ENCODE data around the gene ZDHHC8. TPM values are rescaled to one million over a fixed set of nuclear protein-coding genes. Genes with fewer than 3 reads are reported as not detected.

The ZDHHC8 gene
- total and polyA plus RNA-seq, 9 donors: 13.7 to 52.8 (median 41.5) TPM

- H3K4me1 ChIP-seq (ENCODE audit: control insufficient read depth, insufficient read depth, low read length): peaks cover 7% of the 10 kb centered on the region
- H3K36me3 ChIP-seq (ENCODE audit: control insufficient read depth, insufficient read depth, low read length): no peaks in the 10 kb centered on the region
- peaks cover 3% of the 10 kb centered on the region for H3K27me3 ChIP-seq (ENCODE audit: control insufficient read depth, insufficient read depth, low read length)
- H3K27ac ChIP-seq (ENCODE audit: low read length): no peak overlapping the region
- H3K9me3 ChIP-seq (replicated peaks; ENCODE audit: control insufficient read depth, low read depth, low read length): no peaks in the 10 kb centered on the region
- no peak overlapping the region for H3K4me3 ChIP-seq (ENCODE audit: low read length)
- DNase-seq: no peak
- WGBS (ENCODE audit: insufficient coverage): 56% methylated on average over 11 of the region's 14 CpGs
Observed at GRCh38 chr22:20186871-20187546, 55.4 kb downstream of the ZDHHC8 start.

DNA sequence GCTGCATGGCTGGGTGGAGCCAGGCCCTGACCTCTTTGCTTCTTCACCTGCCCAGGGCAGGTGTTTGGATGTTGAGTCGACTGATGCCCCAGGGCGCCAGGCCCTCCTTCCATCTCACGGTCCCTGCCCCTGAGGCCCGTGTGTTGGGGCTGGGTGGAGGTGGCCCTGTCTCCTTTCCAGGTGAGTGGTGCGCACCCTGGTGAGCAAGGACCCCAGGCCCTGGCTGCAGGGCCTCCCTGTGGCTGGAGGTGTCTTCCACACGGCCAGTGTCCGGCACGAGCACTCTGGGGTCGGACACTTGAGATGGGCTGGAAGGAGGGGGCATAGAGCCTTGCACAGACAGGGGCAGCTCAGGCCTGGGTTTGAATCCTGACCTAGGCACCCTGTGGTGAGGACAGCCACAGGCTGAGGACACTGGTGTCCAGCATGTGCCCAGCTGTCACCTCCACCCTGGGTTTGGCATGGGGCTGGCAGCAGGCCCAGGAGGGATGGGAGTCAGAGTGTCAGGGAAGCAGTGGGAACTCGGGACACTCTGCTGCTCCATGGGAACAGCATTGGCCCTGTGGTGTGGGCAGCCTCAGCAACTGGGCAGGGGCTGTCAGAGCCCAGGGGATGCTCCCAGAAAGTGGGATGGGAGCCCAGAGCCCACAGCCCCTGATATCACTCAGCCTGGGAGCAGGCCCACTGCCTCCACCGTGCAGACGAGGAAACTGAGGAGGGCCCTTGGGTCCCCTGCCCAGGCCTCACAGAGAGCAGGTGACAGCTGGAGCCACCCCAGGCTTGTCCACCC lies 56.4 kb downstream of the ZDHHC8 start:
- no peak overlapping the region for H3K4me3 ChIP-seq (ENCODE audit: low read length)
- no peaks in the 10 kb centered on the region for H3K9me3 ChIP-seq (replicated peaks; ENCODE audit: control insufficient read depth, low read depth, low read length)
- WGBS (ENCODE audit: insufficient coverage): 75% methylated on average over 7 of the region's 12 CpGs
- H3K4me1 ChIP-seq (ENCODE audit: control insufficient read depth, insufficient read depth, low read length): peaks cover 7% of the 10 kb centered on the region
- no peak overlapping the region for H3K27ac ChIP-seq (ENCODE audit: low read length)
- no peaks in the 10 kb centered on the region for H3K36me3 ChIP-seq (ENCODE audit: control insufficient read depth, insufficient read depth, low read length)
- peaks cover 5% of the 10 kb centered on the region for H3K27me3 ChIP-seq (ENCODE audit: control insufficient read depth, insufficient read depth, low read length)
- DNase-seq: no peak

GRCh38 chr22:20188567-20188877 lies 56.9 kb downstream of the ZDHHC8 start:
- peaks cover 7% of the 10 kb centered on the region for H3K4me1 ChIP-seq (ENCODE audit: control insufficient read depth, insufficient read depth, low read length)
- no peak overlapping the region for H3K4me3 ChIP-seq (ENCODE audit: low read length)
- no peaks in the 10 kb centered on the region for H3K36me3 ChIP-seq (ENCODE audit: control insufficient read depth, insufficient read depth, low read length)
- peaks cover 5% of the 10 kb centered on the region for H3K27me3 ChIP-seq (ENCODE audit: control insufficient read depth, insufficient read depth, low read length)
- no peaks in the 10 kb centered on the region for H3K9me3 ChIP-seq (replicated peaks; ENCODE audit: control insufficient read depth, low read depth, low read length)
- no peak overlapping the region for H3K27ac ChIP-seq (ENCODE audit: low read length)
- 94% methylated on average over 5 of the region's 6 CpGs for WGBS (ENCODE audit: insufficient coverage)
- no peak for DNase-seq

DNA sequence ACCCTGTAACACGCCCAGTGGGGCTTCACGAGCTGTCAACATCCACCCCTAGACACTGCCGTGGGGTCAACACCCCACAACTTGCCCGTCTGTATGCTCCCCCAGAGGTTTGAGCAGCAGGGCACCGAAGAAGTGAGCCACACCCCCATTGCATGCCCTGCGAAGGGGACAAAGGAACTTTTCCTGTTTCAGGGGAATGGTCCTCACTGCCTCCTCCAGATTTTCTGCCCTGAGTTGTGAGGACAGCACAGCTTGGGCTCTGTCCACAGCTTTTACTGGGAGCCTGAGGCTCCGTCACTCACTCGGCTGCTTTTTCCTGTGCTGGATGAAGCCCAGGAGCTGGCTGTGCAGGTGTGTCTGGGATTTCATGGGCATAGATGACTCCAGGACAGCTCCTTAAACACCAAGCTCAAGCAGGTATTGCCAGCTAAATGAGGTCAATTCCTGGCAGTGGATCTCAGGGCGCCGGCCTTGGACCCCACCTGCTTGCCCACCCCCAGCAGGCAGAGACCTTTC lies 59.5 kb downstream of the ZDHHC8 start:
- 73% methylated on average over 10 of the region's 10 CpGs for WGBS (ENCODE audit: insufficient coverage)
- Histone ChIP-seq H3K36me3 (ENCODE audit: control insufficient read depth, insufficient read depth, low read length) (no peaks in the 10 kb centered on the region), H3K4me3 (ENCODE audit: low read length) (no peak overlapping the region), H3K4me1 (ENCODE audit: control insufficient read depth, insufficient read depth, low read length) (peaks cover 7% of the 10 kb centered on the region), H3K27ac (ENCODE audit: low read length) (no peak overlapping the region), H3K9me3 (replicated peaks; ENCODE audit: control insufficient read depth, low read depth, low read length) (no peaks in the 10 kb centered on the region), H3K27me3 (ENCODE audit: control insufficient read depth, insufficient read depth, low read length) (peaks cover 5% of the 10 kb centered on the region)
- DNase-seq: no peak

DNA sequence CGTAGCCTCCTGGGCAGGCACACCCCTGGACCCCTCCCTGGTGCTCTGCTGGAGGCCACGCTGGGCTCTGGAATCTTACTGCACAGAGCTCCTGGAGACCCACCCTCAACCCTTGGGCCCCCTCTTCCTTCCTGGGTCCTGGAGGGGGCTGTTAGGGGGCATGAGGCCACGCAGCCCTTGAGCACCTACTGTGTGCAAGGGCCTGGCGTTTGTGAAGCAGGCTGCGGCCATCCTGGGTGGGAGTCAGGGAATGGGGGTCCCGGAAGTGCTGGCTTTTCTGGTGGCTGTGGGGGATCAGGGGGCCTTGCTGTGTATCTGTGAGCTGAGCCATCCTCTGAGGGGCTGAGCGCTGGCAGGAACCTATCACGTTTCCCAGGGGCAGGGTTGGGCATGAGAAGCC lies 60.2 kb downstream of the ZDHHC8 start:
- Histone ChIP-seq H3K27ac (ENCODE audit: low read length) (no peak overlapping the region), H3K27me3 (ENCODE audit: control insufficient read depth, insufficient read depth, low read length) (peaks cover 5% of the 10 kb centered on the region), H3K4me1 (ENCODE audit: control insufficient read depth, insufficient read depth, low read length) (peaks cover 10% of the 10 kb centered on the region), H3K9me3 (replicated peaks; ENCODE audit: control insufficient read depth, low read depth, low read length) (no peaks in the 10 kb centered on the region), H3K4me3 (ENCODE audit: low read length) (no peak overlapping the region), H3K36me3 (ENCODE audit: control insufficient read depth, insufficient read depth, low read length) (no peaks in the 10 kb centered on the region)
- WGBS (ENCODE audit: insufficient coverage): 62% methylated on average over 4 of the region's 8 CpGs
- DNase-seq: no peak

- peaks cover 5% of the 10 kb centered on the region for H3K27me3 ChIP-seq (ENCODE audit: control insufficient read depth, insufficient read depth, low read length)
- peaks cover 11% of the 10 kb centered on the region for H3K4me1 ChIP-seq (ENCODE audit: control insufficient read depth, insufficient read depth, low read length)
- H3K9me3 ChIP-seq (replicated peaks; ENCODE audit: control insufficient read depth, low read depth, low read length): no peaks in the 10 kb centered on the region
- no peak for DNase-seq
- no peaks in the 10 kb centered on the region for H3K36me3 ChIP-seq (ENCODE audit: control insufficient read depth, insufficient read depth, low read length)
- 48% methylated on average over 2 of the region's 10 CpGs for WGBS (ENCODE audit: insufficient coverage)
- no peak overlapping the region for H3K4me3 ChIP-seq (ENCODE audit: low read length)
- H3K27ac ChIP-seq (ENCODE audit: low read length): no peak overlapping the region
Observed at GRCh38 chr22:20192293-20192971, 60.8 kb downstream of the ZDHHC8 start.

DNA sequence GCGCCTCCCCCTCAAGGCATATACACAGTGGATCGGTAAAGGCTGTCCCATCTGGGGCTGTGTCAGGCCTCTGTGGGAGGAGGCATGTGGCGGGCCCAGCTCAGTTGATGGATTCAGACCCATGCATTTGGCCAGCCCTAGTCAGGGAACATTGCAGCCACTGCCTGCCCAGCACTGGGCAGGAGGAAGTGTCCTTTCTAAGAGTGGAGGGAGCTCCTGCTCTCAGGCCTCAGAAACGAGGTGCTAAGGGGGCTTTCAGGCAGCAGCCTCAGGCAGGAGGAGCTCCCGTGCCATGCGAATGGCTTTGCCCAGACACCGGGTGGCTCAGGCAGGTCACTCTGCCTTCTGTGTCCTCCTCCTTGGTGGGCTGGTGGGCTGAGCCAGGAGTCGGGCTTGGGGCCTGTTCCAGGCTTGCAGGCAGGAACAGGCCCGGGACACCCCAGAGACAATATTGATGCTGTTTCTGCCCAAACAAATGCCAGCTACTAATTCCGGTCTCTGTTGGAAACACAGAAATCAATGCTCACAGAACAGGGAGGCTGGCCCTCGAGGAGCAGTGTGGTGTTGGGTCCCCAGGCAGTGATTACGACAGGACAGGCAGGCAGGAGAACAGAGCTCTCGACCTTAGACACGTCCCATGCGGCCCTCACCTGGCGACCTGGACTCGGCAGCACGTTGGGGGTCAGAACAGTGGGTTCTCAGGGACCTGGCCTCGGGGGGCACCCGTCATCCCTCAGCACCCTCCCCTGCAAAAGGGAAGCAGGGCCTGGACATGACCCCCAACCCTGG lies 61.6 kb downstream of the ZDHHC8 start:
- peaks cover 7% of the 10 kb centered on the region for H3K4me1 ChIP-seq (ENCODE audit: control insufficient read depth, insufficient read depth, low read length)
- H3K27ac ChIP-seq (ENCODE audit: low read length): no peak overlapping the region
- 73% methylated on average over 17 of the region's 20 CpGs for WGBS (ENCODE audit: insufficient coverage)
- no peaks in the 10 kb centered on the region for H3K36me3 ChIP-seq (ENCODE audit: control insufficient read depth, insufficient read depth, low read length)
- H3K27me3 ChIP-seq (ENCODE audit: control insufficient read depth, insufficient read depth, low read length): peaks cover 5% of the 10 kb centered on the region
- DNase-seq: no peak
- H3K4me3 ChIP-seq (ENCODE audit: low read length): no peak overlapping the region
- no peaks in the 10 kb centered on the region for H3K9me3 ChIP-seq (replicated peaks; ENCODE audit: control insufficient read depth, low read depth, low read length)

DNA sequence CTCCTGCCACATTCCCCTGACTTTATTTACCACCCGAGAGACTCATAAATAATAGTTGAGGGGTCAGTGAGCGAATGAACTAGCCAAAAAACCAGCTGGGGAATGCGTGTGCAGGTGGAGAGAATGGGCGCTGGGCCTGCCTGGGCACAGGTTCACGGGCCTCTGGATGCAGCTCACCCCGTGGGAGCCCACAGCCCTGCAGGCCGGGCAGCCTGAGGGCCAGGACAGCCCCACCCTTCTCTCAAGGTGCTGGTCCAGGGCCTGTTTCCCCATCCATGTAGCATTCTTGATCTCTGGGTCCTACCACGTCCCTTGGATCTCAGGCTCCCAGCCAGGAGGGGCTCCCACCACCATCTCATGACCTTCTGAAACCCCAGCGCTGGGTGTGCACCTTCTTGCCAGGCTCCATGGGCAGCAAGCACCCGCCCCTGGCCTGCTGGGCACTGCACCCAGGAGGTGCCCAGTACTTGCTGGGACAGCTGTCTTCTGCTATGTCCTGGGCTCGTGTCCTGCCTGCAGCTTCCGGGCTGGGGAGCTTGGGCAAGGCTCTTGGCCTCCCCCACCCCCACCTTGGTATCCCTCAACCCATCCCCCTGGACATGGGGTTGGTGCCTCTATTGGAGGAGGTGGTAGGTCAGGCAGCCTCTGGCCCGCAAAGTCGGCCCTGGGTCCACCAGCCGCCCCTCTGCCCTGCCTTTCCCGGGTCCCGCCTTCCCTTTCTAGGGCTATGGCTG lies 62.3 kb downstream of the ZDHHC8 start:
- Histone ChIP-seq H3K27me3 (ENCODE audit: control insufficient read depth, insufficient read depth, low read length) (peaks cover 5% of the 10 kb centered on the region), H3K9me3 (replicated peaks; ENCODE audit: control insufficient read depth, low read depth, low read length) (no peaks in the 10 kb centered on the region), H3K36me3 (ENCODE audit: control insufficient read depth, insufficient read depth, low read length) (no peaks in the 10 kb centered on the region), H3K4me3 (ENCODE audit: low read length) (no peak overlapping the region), H3K27ac (ENCODE audit: low read length) (no peak overlapping the region), H3K4me1 (ENCODE audit: control insufficient read depth, insufficient read depth, low read length) (peaks cover 4% of the 10 kb centered on the region)
- DNase-seq: no peak
- WGBS (ENCODE audit: insufficient coverage): 79% methylated on average over 11 of the region's 17 CpGs

- 71% methylated on average over 11 of the region's 15 CpGs for WGBS (ENCODE audit: insufficient coverage)
- DNase-seq: no peak
- Histone ChIP-seq H3K36me3 (ENCODE audit: control insufficient read depth, insufficient read depth, low read length) (no peaks in the 10 kb centered on the region), H3K4me1 (ENCODE audit: control insufficient read depth, insufficient read depth, low read length) (peaks cover 4% of the 10 kb centered on the region), H3K4me3 (ENCODE audit: low read length) (no peak overlapping the region), H3K9me3 (replicated peaks; ENCODE audit: control insufficient read depth, low read depth, low read length) (no peaks in the 10 kb centered on the region), H3K27me3 (ENCODE audit: control insufficient read depth, insufficient read depth, low read length) (peaks cover 5% of the 10 kb centered on the region), H3K27ac (ENCODE audit: low read length) (no peak overlapping the region)
Observed at GRCh38 chr22:20194681-20195593, 63.3 kb downstream of the ZDHHC8 start.
